ENCODE measurements around the gene AKT2.

The AKT2 gene

DNA sequence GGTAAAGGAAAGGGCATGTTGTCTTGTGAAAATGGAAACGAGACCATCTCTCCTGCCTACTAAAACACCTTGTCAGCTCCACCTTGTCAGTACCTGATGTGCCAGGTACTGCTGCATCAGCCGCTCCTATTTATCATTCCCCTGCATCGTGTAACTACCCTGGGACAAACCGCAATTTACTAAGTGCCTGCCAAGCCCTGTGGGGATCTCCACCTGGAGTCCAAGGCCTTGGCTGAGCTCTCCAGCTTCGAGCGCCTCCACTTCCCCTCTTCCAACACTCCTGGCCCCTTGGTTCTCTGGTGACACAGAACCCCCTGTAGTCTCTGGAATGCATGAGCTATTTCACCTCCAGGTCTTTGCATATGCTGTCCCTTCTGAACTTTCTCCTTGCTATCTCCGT, 32.8 kb downstream of the AKT2 start:
- ATAC-seq (replicated peaks; ENCODE audit: extremely low read depth, poor library complexity, severe bottlenecking), result no peak
- H3K9me3 Mint-ChIP-seq, result no peaks in the 10 kb centered on the region
- H3K27me3 Mint-ChIP-seq, result no peaks in the 10 kb centered on the region
- DNase-seq (ENCODE audit: low spot score in 2 of 2), result no peak
- H3K36me3 Mint-ChIP-seq (ENCODE audit: insufficient read depth), result peaks cover 29% of the 10 kb centered on the region
- no peak overlapping the region for H3K27ac Mint-ChIP-seq (ENCODE audit: low read depth)
- H3K4me3 Mint-ChIP-seq, result no peak overlapping the region
- peaks cover 45% of the 10 kb centered on the region for H3K4me1 Mint-ChIP-seq

DNA sequence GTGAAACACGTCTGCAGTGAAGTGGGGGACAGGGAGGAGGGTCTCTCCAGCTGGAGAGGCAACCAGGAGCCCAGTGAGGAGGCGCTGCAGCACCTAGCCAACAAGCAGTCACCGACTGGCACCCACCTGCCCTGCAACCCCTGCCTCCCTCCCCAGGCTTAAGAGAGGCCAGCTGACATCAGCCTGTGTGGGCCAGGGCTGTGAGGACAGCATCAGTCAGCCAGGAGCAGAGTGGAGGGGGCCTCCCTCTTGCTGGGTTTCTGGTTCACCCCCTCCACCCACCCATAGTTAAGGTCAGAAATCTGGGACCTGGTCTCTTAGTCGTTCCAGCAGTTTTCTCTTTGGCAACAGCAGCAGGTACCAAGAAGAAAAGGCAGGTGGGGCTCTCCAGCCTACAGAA, 33.2 kb downstream of the AKT2 start:
- ATAC-seq (replicated peaks; ENCODE audit: extremely low read depth, poor library complexity, severe bottlenecking) (no peak), DNase-seq (ENCODE audit: low spot score in 2 of 2) (no peak)
- Mint-ChIP-seq H3K4me3 (no peak overlapping the region), H3K27me3 (no peaks in the 10 kb centered on the region), H3K4me1 (peaks cover 43% of the 10 kb centered on the region), H3K27ac (ENCODE audit: low read depth) (no peak overlapping the region), H3K36me3 (ENCODE audit: insufficient read depth) (peaks cover 30% of the 10 kb centered on the region), H3K9me3 (no peaks in the 10 kb centered on the region)

DNA sequence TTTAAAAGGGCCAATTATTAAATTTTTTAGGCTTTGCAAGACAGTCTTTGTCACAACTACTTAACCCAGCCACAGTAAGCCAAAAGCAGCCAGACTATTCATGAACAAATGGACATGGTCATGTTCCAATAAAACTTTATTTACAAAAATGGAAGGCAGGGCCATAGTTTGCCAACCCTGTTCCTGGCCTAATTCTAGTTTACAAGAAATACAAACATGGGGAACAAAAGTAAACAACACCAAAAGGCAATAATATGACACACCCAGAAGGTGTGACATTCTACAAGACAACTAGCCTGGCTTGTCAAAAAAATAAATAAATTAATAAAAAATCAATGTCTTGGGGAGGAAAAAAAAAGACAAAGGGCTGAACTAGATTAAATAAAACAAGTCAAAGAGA, 33.9 kb downstream of the AKT2 start:
- H3K36me3 Mint-ChIP-seq (ENCODE audit: insufficient read depth), result peaks cover 31% of the 10 kb centered on the region
- DNase-seq (ENCODE audit: low spot score in 2 of 2), result no peak

DNA sequence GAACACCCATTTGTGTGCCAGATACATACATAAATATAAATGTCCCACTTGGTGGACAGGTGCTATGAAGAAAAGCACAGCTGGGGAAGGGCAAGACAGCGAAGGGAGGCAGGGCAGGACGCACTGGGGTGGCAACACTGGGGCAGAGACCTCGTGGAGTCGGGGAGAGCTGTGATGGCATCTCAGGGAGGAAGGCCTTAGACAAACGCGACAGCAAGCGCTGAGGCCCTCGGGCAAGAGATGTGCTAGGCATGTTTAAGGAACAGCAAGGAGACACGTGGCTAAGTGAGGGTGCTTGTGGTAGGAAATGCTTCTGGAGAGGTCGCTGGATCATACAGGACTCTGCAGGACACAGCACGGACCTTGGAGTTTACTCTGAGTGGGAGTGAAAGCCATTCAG, 35.4 kb downstream of the AKT2 start:
- Mint-ChIP-seq H3K36me3 (ENCODE audit: insufficient read depth) (peaks cover 23% of the 10 kb centered on the region), H3K27ac (ENCODE audit: low read depth) (peak overlapping the region; percentile 74), H3K27me3 (no peaks in the 10 kb centered on the region), H3K9me3 (no peaks in the 10 kb centered on the region), H3K4me3 (no peak overlapping the region), H3K4me1 (peaks cover 40% of the 10 kb centered on the region)
- ATAC-seq (replicated peaks; ENCODE audit: extremely low read depth, poor library complexity, severe bottlenecking), result no peak
- no peak for DNase-seq (ENCODE audit: low spot score in 2 of 2)

More for the DNA sequence above, 33.9 kb downstream of the AKT2 start:
- Mint-ChIP-seq H3K27ac (ENCODE audit: low read depth) (no peak overlapping the region), H3K4me1 (peaks cover 45% of the 10 kb centered on the region), H3K9me3 (no peaks in the 10 kb centered on the region), H3K4me3 (no peak overlapping the region), H3K27me3 (no peaks in the 10 kb centered on the region)
- no peak for ATAC-seq (replicated peaks; ENCODE audit: extremely low read depth, poor library complexity, severe bottlenecking)

DNA sequence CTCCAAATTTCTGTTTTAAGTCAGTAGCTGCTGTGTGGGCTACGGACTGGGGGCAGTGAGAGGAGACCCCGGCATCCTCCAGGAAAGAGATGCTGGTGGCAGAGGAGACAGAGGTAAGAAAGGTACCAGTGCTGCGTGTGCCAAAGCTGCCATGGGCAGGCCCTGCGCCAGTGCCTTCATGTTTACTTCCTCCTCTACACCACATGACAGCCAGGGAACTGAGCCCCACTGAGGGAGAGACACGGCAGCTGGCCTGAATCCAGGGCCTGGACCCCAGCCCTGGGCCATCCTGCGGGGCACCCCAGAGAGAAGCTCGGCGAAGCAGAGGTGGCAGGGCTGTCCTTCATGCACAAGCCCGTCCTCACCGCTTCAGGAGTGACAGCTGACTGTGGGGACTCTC, 35.9 kb downstream of the AKT2 start:
- Mint-ChIP-seq H3K27me3 (no peaks in the 10 kb centered on the region), H3K9me3 (no peaks in the 10 kb centered on the region), H3K36me3 (ENCODE audit: insufficient read depth) (peaks cover 21% of the 10 kb centered on the region), H3K4me3 (no peak overlapping the region), H3K4me1 (peaks cover 45% of the 10 kb centered on the region), H3K27ac (ENCODE audit: low read depth) (peak overlapping the region; percentile 74)
- DNase-seq (ENCODE audit: low spot score in 2 of 2) (no peak), ATAC-seq (replicated peaks; ENCODE audit: extremely low read depth, poor library complexity, severe bottlenecking) (no peak)

DNA sequence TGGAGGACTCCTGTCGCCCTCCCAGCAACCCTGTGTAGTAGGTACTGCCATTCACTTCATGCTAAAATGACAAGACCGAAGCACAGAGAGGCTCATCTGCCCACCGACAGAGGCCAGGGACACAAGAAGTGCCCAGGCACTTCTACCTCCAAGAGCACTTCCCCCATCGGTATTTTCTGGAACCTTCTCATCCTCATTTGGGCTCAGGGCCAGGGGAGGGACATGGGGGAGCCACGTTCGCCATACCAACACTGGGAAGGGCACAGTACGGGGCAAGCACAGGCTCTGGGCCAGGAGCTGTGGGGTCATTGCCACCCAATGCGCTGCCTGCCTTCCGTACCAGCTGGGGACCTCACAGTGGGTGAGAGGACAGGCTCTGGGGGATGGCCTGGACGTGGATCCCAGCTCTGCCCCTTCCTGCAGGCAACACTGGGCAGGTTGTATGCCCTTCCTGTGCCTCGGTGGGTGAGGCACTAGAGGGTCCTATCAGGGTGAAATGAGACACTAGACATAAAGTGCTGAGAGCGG, 37.3 kb downstream of the AKT2 start:
- no peak for DNase-seq (ENCODE audit: low spot score in 2 of 2)
- no peak overlapping the region for H3K4me3 Mint-ChIP-seq
- H3K36me3 Mint-ChIP-seq (ENCODE audit: insufficient read depth), result peaks cover 20% of the 10 kb centered on the region
- no peak for ATAC-seq (replicated peaks; ENCODE audit: extremely low read depth, poor library complexity, severe bottlenecking)
- no peaks in the 10 kb centered on the region for H3K9me3 Mint-ChIP-seq
- H3K4me1 Mint-ChIP-seq, result peaks cover 45% of the 10 kb centered on the region
- H3K27me3 Mint-ChIP-seq, result no peaks in the 10 kb centered on the region
- H3K27ac Mint-ChIP-seq (ENCODE audit: low read depth), result peak overlapping the region; percentile 72

DNA sequence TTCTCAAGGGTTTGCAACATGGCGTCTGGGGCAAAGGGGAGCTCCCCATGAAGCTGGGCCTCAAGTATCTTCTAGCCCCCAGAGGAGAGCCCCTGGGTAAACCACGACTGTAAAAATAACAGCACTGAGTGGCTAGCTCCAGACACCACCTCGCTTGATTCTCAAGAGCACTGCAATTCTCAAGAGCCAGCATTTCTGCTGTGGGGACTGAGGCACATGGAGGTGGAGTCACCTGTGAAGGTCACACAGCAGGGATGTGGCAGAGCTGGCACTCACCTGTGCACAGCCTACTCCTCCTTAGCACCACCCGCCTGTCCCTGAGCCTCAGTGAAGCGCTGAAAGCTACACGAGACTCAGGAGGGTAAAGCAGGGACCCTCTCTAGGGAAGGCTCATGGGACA, 38.0 kb downstream of the AKT2 start:
- Mint-ChIP-seq H3K36me3 (ENCODE audit: insufficient read depth) (peaks cover 19% of the 10 kb centered on the region), H3K27ac (ENCODE audit: low read depth) (no peak overlapping the region), H3K27me3 (no peaks in the 10 kb centered on the region), H3K4me1 (peaks cover 38% of the 10 kb centered on the region), H3K9me3 (no peaks in the 10 kb centered on the region), H3K4me3 (no peak overlapping the region)
- no peak for DNase-seq (ENCODE audit: low spot score in 2 of 2)
- ATAC-seq (replicated peaks; ENCODE audit: extremely low read depth, poor library complexity, severe bottlenecking), result no peak

DNA sequence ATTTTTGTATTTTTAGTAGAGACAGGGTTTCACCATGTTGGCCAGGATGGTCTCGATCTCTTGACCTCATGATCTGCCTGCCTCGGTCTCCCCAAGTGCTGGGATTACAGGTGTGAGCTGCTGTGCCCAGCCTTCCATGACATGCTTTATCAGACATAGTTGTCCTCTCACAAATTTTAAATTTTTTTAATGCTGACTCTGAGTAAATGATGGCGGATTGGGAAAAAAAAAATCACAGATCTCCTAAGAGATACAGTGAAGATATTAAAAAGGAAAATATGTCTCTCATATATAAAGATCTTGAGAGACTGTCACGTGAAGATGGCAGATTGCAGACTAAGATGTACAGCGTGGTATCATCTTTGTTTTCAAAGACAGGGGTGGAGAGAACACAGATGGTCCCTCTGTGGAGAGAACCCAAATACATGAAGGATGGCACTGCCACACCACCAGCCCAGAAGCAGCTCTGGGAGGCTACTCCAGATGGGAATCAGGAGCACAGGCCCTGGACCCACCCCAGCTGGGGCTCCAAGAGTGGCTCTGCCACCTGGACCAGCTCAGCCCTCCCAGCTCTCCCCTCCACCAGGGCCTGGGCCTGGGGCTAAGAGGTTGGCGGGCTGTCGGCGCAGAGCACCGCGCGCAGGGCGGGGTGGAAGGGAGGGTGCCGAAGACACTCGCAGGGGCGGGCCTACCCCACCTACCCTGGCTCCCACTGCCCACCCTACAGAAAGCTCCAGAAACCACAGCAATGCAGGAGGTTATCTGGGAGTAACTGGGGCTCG, 38.7 kb downstream of the AKT2 start:
- peaks cover 38% of the 10 kb centered on the region for H3K4me1 Mint-ChIP-seq
- no peak for ATAC-seq (replicated peaks; ENCODE audit: extremely low read depth, poor library complexity, severe bottlenecking)
- no peaks in the 10 kb centered on the region for H3K9me3 Mint-ChIP-seq
- no peak overlapping the region for H3K27ac Mint-ChIP-seq (ENCODE audit: low read depth)
- no peaks in the 10 kb centered on the region for H3K27me3 Mint-ChIP-seq
- H3K4me3 Mint-ChIP-seq, result no peak overlapping the region
- peaks cover 19% of the 10 kb centered on the region for H3K36me3 Mint-ChIP-seq (ENCODE audit: insufficient read depth)
- no peak for DNase-seq (ENCODE audit: low spot score in 2 of 2)

DNA sequence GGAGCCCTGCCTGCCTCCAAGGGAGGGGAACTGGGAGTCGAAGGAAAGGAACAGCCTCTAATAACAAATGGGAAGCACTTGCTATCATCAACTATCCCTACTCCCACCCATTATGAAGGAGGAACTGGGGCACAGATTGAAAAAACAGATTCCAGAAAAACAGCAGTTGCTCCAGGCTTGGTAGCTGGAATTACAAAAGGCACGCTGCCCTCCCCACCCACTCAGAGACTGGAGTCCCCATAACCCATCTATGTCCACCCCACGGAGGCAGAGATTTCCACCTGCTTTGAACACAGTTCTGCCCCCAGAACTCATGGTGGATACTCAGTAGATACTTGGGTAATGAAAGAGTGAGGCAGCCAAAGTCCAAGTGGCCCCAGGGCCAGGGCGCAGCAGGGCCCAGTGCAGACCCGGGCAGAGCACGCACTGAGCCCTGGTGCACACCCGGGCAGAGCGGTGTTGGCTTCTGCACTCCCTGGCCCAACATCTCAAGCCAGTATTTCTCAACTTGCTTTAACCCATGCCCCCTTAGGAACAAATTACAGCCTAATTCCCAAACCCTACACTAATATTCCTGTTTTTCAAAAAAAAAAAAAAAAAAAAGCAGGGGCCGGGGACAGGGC, 39.5 kb downstream of the AKT2 start:
- Mint-ChIP-seq H3K4me1 (peaks cover 38% of the 10 kb centered on the region), H3K36me3 (ENCODE audit: insufficient read depth) (peaks cover 22% of the 10 kb centered on the region), H3K27ac (ENCODE audit: low read depth) (no peak overlapping the region), H3K27me3 (no peaks in the 10 kb centered on the region), H3K9me3 (no peaks in the 10 kb centered on the region), H3K4me3 (no peak overlapping the region)
- no peak for ATAC-seq (replicated peaks; ENCODE audit: extremely low read depth, poor library complexity, severe bottlenecking)
- no peak for DNase-seq (ENCODE audit: low spot score in 2 of 2)

DNA sequence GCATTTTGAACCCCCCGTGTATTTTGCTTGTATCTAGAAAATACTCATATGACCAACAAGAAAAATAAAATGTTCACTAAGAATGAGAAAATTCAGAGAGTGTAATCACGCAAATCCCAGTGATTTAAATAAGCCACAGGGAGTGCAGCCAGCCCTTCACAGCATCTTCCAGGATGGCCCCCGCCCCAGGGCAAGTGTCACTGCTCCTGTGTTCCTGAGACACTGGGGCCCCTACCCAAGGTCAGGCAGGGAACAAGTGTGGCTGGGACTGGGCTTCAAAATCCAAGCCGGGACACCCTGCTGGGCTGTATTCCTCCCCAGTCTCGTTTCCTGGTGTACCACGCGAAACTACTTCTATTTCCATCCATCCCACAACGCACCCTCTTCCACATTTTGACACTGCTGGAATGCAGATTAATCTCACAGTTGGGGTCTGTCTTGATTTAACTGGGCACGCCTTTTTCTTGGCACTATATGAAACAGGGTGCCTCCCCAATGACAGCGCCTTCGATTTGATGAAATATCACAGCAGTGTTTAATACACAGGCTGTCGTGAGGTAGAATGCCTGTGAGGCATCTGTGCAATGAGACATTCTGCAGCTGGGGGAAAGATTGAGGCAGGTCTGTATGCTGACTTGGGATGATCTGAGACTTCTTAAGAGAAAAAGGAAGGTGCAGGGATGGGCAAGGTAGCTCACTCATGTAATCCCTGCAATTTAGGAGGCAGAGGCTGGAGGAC, 40.4 kb downstream of the AKT2 start:
- H3K9me3 Mint-ChIP-seq, result no peaks in the 10 kb centered on the region
- H3K4me3 Mint-ChIP-seq, result no peak overlapping the region
- DNase-seq (ENCODE audit: low spot score in 2 of 2) (no peak), ATAC-seq (replicated peaks; ENCODE audit: extremely low read depth, poor library complexity, severe bottlenecking) (no peak)
- H3K36me3 Mint-ChIP-seq (ENCODE audit: insufficient read depth), result peaks cover 25% of the 10 kb centered on the region
- H3K4me1 Mint-ChIP-seq, result peaks cover 32% of the 10 kb centered on the region
- H3K27me3 Mint-ChIP-seq, result no peaks in the 10 kb centered on the region
- no peak overlapping the region for H3K27ac Mint-ChIP-seq (ENCODE audit: low read depth)

DNA sequence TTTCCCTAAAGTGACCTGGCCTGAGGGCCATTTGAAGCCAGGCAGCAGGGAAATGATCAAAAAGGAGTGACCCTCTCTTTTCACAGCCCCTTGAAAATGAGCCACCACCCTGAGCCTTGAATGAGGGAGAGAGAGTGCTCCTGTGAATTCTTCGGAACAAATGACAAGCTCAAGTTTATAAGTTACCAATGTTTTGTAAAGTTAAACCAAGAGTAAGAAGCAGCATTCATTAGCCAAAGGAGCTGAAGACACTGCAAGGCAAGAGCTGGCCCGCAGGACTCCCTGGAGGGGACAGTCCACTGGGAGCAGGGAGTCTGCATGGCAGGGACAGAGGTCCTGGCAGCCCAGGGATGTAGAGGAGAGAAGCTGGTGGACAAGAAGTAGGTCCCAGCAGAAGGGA, 42.0 kb downstream of the AKT2 start:
- Mint-ChIP-seq H3K4me1 (peaks cover 22% of the 10 kb centered on the region), H3K4me3 (no peak overlapping the region), H3K27me3 (no peaks in the 10 kb centered on the region), H3K9me3 (no peaks in the 10 kb centered on the region), H3K27ac (ENCODE audit: low read depth) (no peak overlapping the region), H3K36me3 (ENCODE audit: insufficient read depth) (peaks cover 34% of the 10 kb centered on the region)
- DNase-seq (ENCODE audit: low spot score in 2 of 2) (no peak), ATAC-seq (replicated peaks; ENCODE audit: extremely low read depth, poor library complexity, severe bottlenecking) (no peak)

DNA sequence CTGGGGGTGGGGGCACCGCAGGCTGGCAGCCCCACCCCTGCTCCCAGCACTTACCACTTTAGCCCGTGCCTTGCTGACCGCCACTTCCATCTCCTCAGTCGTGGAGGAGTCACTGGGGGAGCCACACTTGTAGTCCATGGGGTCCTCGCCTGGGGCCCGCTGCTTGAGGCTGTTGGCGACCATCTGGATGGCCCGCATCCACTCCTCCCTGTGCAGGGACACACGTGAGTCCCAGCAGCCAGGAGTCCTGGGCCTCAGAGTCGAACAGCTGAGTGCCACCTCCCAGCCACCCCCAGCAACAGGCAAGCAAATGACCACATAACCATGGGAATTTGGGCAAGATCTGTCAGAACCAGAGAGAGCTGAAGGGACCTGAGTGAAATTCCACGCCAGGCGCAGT, 42.7 kb downstream of the AKT2 start:
- Mint-ChIP-seq H3K4me3 (no peak overlapping the region), H3K36me3 (ENCODE audit: insufficient read depth) (peaks cover 34% of the 10 kb centered on the region), H3K27ac (ENCODE audit: low read depth) (no peak overlapping the region), H3K4me1 (peaks cover 18% of the 10 kb centered on the region), H3K27me3 (no peaks in the 10 kb centered on the region), H3K9me3 (no peaks in the 10 kb centered on the region)
- DNase-seq (ENCODE audit: low spot score in 2 of 2) (no peak), ATAC-seq (replicated peaks; ENCODE audit: extremely low read depth, poor library complexity, severe bottlenecking) (no peak)

Measured in central memory CD8-positive, alpha-beta T cell (primary cell).